Activated CD8-positive, alpha-beta memory T cell treated with anti-CD3 and anti-CD28 coated beads for 48 hours (primary cell): ENCODE data around the gene GTF3C5.
"Not testable (repeated sequence)": the region's sequence is repeated elsewhere in the genome, so short reads cannot be mapped to it uniquely, and the experiment has no call there.

ENCODE experiments used
- DNase-seq, 3 experiments: peaks; one replicate each; pipeline ENCODE4 v3.0.0-alpha.2; 2020; ENCODE audit warnings: low read depth in 2 of 3, low spot score in 2 of 3

GTF3C5 gene

DNA sequence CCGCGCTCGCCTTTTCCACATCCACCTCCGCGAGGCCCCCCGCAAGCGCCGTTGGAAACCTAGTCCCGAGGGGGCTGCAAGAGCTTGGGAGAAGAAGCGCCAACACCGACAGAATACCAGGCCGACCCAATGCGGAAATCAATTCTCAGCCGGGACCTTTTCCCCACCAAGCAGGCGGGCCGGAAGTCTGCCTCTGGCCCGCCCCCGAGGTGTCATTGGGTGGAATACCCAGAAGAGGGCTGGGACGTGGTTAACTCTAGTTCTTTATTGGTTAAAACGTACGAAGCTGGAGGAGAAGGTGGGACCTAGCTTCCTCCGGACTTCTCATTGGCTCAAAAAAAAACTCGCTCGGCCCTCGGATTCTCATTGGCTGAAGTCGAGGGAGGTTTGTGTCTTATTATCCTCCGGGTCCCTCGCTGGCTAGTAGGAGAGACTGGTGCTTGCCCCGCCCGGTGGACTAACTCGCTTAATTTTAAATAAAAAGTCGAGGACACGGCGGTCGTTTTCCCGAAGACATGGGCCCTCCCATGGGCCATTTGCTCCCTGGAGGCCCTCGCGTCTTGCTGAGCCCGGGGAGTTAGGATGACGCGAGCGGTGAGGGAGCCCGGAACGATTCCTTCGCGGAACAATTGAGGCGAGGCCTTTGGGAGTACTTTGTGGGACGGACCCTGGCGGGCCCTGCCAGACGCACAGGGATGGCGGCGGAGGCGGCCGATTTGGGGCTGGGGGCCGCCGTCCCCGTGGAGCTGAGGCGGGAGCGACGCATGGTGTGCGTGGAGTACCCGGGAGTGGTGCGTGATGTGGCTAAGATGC, at the start of gene GTF3C5:
Gene GTF3C5 (plus strand): TSS at position 681 of the 813 bp plus-strand sequence. CDS start 15 bp downstream, at position 696.
- peak; percentile 70 to 80 (median 72) for DNase-seq

DNA sequence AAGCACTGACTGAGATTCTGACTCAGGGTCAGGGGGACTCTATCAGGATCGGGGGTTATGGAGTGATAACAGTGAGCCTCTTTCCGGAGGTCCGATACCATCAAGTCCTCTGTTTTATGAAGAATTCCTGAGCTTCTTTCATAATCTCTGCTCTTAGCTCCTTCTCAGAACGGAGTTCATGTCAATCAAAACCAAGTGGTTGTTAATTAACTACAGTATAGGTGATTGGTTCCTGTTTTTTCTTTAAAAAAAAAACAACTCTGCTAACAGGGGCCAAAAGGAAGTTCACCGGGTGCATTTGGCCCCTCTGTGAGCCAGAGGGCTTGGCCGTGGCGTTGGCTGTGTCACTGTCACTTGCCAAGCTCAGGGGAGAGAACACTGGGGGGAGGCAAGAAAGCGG, 48.3 kb upstream of the GTF3C5 start:
- DNase-seq, result no peak

DNA sequence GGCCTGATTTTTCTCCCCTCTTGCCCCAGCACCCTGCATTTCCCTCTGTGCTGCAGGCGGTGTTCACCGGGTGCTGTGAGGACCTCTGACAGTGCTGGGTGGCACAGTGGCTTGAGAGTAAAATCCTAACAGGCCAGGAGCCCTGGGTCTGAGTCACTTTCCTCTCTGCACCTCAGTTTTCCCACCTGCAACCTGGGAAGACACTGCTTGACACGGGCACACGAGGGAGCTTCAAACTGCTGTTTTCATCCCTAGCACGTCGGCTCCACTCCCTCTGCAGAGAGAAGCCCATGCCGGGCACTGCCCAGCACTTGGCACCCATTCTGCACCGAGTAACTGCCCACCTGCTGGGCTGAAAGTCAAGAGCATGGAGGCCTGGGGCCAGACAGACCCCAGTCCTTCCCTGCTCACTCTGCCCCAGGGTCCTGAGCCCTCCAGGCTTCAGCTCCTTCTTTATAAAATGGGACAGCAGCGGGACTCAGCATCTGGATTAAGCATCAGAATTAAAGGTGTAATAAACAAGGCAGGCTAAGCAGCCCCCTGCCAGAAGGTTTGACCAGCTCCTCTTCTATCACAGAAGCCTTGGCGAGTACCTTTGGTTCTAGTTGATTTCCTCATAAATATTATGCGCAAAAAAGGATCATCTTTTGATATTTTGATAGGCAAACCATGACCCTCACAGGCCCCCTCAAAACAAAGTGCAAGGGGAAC, 47.2 kb upstream of the GTF3C5 start:
- DNase-seq, result no peak

DNA sequence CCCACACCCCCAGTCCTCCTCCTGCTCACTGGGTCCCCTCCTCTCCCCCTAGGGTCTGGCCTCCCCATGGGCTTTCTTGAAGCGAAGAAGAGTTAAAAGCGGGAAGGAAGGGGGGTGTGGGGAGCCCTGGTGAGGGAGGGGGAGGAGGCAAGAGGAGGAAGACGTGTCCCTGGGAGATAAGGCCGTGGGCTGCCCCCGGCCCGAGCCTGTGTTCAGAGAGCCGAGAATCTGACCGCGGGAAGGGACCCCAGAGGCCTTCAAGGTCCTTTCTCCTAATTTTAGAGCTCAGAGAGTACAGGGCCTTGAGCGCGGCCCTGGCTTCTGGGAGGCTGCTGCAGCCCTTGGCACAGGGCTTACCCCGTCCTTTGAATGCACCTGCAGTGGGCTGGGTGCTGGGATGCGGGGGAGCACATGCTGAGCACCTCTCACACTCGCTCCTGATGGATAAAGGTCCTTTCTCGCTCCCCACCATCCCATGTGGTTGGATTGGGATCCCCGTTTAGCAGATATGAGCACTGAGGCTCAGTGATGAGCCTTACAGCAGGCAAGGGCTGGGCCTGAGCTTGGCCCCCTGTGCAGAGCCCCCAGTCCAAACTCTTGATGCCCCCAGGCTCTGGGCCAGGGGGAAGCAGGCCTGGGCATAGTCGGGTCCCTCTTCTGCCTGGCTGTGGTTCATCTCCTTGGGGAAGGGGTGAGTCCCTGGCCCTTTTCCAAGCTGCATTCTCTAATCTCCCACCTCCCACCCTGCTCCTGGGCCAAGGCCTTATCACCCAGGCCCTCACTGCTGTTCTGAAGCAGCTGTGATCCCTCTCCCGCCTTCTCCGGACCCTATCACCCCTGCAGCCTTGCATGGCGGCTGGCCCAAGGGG, 46.4 kb upstream of the GTF3C5 start:
- no peak for DNase-seq

DNA sequence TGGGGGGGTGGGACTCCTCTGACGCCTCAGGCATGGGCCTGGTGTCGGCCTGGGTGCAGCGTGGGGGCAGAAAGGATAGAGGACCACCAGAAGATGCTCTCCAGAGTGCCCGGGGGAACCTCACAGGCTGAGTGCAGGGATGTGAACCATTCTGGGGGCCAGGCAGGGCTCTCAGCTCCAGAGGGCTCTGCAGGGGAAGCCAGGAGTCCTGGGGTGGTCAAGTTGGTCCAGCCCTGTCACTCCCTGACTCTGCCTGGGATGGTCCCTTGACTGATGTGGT, 45.8 kb upstream of the GTF3C5 start:
- no peak for DNase-seq

- DNase-seq, result no peak
Measured at GRCh38 chr9:132985489-132985888, 45.3 kb upstream of the GTF3C5 start.

DNA sequence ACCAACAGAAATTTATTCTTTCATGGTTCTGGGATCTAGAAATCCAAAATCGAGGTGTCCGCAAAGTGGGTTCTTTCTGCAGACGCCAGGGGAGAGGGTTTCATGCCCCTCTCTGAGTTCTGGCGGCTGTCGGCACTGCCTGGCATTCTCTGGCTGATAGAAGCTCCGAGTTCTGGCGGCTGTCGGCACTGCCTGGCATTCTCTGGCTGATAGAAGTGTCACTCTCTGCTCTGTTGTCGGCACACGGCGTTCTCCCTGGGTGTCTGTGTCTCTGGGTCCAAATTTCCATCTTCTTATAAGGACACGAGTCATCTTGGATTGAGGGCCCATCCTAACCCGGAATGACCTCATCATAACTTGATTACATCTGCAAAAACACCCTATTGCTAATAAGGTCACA, 44.7 kb upstream of the GTF3C5 start:
- no peak for DNase-seq

DNA sequence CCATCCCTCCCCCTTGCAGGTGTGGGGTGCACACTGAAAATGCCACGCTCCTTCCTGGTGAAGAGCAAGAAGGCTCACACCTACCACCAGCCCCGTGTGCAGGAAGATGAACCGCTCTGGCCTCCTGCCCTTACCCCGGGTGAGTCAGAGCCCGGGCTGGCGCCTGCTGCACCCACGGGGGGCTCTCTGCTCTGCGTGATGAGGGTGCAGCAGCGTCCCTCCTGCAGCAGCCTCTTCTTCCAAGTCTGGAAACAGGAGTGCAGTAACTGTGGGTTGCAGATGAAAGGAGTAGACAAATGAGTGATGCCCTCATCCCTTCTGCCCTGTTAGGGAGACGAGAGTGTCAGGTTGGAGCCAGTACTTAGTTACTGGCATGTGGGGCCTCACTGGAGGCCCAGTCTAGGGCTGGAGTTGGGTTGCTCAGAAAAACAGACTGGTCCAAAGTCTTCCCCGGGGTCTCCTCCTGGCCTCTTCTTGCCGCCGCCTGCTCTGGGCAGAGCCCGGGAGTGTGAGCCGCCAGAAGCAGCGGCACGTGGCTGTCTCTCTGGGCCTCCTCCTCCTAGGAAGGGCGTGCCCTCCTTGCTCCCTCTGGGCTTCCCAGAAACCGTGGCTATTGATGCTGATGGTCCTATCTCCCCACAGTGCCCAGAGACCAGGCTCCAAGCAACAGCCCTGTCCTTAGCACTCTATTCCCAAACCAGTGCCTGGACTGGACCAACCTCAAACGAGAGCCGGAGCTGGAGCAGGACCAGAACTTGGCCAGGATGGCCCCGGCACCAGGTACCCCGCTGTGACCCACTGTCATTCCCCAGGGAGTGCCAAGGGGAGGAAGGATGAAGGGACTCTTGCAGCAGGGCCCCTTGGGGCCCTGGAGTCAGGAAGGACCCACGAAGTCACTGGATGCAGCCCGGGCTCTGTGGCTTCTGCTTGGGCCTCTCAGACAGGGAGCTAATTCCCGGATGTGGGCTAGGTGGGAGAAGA, 43.9 kb upstream of the GTF3C5 start:
- no peak for DNase-seq

DNA sequence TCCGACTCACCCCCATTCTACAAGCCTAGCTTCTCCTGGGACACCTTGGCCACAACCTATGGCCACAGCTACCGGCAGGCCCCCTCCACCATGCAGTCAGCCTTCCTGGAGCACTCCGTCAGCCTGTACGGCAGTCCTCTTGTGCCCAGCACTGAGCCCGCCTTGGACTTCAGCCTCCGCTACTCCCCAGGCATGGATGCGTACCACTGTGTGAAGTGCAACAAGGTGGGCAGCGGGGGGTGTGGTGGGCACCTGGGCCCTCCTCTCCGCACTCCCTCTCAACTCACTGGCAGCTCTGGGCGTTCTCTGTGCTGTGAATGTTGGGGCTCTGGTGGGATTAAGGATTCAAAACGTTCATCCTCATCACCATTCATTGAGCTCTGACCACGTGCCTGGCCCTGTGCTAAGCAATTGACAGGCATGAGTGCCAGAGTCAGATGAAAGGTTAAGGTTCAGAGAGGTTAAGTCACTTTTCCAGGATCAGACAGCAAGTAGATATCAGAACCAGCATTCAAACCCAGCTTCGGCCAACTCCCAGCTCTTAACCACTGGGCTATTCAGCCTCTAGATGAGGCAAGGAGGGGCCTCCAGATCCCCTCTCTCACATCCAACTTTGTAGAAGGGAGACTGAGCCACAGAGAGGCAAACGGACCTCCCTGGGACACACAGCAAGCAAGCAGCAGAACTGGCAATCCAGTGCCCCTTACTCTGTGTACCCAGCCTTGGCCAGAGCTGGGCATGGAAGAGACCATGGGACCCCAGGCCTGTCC, 42.4 kb upstream of the GTF3C5 start:
- DNase-seq, result no peak

GRCh38 chr9:132989014-132989310, 41.8 kb upstream of the GTF3C5 start:
- DNase-seq, result no peak

GRCh38 chr9:132989414-132989996, 41.3 kb upstream of the GTF3C5 start:
- DNase-seq, result no peak

DNA sequence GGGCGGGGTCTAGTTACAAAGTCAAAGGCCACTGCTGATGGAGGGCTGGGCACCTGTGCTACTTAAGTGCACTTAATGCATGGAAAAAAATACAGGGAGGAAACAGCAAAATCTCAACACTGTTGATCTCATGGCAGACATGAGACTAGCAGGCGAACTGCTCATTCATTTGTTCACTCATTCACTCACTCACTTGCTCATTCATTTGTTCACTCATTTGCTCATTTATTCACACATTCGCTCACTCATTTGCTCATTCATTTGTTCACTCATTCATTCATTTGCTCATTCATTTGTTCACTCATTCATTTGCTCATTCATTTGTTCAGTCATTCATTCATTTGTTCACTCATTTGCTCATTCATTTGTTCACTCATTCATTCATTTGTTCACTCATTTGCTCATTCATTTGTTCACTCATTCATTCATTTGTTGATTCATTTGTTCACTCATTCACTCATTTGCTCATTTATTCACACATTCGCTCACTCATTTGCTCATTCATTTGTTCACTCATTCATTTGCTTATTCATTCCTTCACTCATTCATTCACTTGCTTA, 40.7 kb upstream of the GTF3C5 start:
- not testable (repeated sequence) for DNase-seq

DNA sequence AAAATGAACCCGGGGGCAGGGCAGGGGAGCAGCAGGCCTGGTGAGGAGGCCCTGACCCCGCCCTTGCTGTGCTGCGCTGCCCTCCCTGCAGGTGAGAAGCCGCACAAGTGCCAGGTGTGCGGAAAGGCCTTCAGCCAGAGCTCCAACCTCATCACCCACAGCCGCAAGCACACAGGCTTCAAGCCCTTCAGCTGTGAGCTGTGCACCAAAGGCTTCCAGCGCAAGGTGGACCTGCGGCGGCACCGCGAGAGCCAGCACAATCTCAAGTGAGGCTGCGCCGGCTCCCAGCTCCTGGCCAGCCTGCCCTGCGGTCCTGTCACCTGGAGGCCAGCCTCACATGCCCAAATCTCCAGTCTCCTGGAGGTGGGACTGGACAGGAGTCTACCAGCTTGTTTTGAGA, 40.0 kb upstream of the GTF3C5 start:
- no peak for DNase-seq

- DNase-seq, result no peak
Measured at GRCh38 chr9:132991351-132992300, 39.2 kb upstream of the GTF3C5 start.

- DNase-seq, result no peak
Measured at GRCh38 chr9:132993511-132993939, 37.3 kb upstream of the GTF3C5 start.

DNA sequence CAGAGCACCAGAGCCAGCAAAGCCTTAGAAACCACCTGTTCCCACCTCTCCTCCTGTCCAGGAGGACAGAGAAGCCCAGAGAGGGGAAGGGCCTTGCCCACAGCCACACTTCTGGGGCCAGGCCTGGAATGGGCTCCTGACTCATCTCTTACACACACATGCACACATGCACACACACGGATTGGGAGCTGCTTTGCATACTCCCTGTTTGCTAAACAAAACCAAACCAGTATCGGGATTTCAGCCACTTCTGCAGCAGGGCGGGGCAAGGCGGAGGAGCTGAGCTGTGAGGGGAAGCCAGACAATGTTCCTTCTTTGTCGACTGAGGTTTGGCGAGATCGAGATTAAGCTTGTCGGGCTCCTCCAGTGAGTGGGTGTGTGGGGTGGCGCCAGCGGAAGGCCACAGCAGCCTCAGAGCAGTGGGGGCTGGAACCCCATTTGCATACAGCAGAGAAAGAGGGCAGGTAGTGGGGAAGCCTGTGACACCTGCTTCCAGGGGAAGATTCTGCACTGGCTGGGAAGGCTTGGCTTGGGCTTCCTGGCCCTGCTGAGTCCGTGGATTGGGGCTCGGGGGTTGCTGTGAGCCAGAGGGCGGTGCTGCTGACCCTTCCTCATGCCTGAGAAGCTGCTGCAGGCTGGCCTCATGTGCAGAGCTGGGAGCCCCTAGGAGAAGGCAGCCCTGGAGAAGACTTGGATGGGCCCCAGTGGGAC, 36.2 kb upstream of the GTF3C5 start:
- no peak for DNase-seq

DNA sequence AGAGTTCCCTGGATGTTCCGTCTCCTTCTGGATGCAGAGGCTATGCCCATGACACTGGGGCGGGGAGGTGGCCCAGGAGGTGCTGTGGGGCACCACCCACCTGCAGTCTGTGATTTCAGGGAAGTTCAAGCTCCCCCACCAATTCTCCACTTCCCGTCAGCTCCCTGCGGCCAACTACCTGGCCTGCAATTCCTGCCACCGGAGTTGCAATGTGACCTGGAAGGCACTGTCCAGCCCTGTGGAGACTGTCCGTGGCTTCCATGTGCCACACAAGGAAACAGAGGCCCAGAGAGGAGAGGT, 35.7 kb upstream of the GTF3C5 start:
- no peak for DNase-seq

- DNase-seq, result no peak
Measured at GRCh38 chr9:132995879-132996278, 34.9 kb upstream of the GTF3C5 start.
